ENCODE results near the gene TRAF3IP1. TPM values are rescaled to one million over a fixed set of nuclear protein-coding genes. Genes with fewer than 3 reads are reported as not detected.

TRAF3IP1 gene
- total RNA-seq, 1 donor from 2014 or later = 9.4 TPM

DNA sequence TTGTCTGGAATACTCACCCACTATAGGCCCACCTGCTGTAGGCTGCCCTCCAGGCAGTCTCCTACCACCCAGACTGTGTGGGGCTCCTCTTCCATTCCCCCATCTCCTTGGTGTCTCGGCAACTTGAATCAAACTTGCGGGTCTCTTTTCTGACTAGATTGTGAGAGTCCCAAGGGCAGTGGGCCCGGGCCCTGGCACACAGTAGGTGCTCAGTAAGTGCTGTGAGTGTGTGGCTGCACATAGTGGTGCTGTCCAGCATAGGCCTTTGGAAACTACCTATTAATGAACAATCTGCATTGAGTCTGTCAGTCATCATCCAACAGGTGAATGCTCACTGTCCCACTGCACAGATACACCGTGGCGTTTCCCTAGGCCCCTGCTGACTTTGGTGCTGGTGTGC lies 62.8 kb downstream of the TRAF3IP1 start:
- H3K4me3 ChIP-seq (ENCODE audit: low read depth, low read length) = no peak overlapping the region
- no peaks in the 10 kb centered on the region for H3K27me3 ChIP-seq (ENCODE audit: control insufficient read depth, insufficient read depth, low read length)
- no peaks in the 10 kb centered on the region for H3K36me3 ChIP-seq (ENCODE audit: control insufficient read depth, insufficient read depth, low read length)
- no peak for DNase-seq (ENCODE audit: low read depth)
- TF ChIP-seq, protein P1, sequence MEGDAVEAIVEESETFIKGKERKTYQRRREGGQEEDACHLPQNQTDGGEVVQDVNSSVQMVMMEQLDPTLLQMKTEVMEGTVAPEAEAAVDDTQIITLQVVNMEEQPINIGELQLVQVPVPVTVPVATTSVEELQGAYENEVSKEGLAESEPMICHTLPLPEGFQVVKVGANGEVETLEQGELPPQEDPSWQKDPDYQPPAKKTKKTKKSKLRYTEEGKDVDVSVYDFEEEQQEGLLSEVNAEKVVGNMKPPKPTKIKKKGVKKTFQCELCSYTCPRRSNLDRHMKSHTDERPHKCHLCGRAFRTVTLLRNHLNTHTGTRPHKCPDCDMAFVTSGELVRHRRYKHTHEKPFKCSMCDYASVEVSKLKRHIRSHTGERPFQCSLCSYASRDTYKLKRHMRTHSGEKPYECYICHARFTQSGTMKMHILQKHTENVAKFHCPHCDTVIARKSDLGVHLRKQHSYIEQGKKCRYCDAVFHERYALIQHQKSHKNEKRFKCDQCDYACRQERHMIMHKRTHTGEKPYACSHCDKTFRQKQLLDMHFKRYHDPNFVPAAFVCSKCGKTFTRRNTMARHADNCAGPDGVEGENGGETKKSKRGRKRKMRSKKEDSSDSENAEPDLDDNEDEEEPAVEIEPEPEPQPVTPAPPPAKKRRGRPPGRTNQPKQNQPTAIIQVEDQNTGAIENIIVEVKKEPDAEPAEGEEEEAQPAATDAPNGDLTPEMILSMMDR (IDR thresholded peaks at IDR 0.05; ENCODE audit: insufficient read depth, low read length, poor library complexity, severe bottlenecking) = no peak

DNA sequence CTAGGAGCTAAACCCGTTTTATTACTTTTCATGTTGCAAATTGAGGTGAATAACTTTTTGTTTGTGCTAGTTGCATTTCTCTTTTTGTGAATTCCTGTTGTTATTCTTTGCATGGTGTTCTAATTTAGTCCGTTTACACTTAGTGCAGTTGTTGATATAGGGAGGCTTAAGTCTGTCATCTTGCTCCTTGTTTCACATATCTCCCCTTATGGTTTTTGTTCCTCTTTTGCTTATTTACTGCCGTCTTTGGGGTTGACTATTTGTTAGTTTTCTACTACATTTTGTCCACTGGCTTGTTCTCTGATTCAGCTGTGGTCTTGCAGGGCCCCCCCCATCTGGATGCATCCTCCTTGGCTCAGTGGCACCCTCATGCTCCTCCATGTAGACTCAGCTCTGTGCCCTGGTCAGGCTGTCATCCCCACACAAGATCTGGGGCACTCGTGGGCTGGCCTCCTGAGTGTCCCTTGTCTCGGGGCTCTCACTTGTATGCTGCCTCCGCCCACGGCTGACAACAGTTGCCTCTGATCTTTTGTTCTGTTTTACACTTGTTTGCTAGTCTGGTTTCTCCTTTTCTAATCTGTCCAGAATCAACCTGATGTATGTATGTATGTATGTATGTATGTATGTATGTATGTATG lies 63.5 kb downstream of the TRAF3IP1 start:
- DNase-seq (ENCODE audit: low read depth) = no peak
- Histone ChIP-seq H3K27me3 (ENCODE audit: control insufficient read depth, insufficient read depth, low read length) (no peaks in the 10 kb centered on the region), H3K36me3 (ENCODE audit: control insufficient read depth, insufficient read depth, low read length) (no peaks in the 10 kb centered on the region), H3K4me3 (ENCODE audit: low read depth, low read length) (no peak overlapping the region)
- TF ChIP-seq, protein P1 (IDR thresholded peaks at IDR 0.05; ENCODE audit: insufficient read depth, low read length, poor library complexity, severe bottlenecking) = no peak

DNA sequence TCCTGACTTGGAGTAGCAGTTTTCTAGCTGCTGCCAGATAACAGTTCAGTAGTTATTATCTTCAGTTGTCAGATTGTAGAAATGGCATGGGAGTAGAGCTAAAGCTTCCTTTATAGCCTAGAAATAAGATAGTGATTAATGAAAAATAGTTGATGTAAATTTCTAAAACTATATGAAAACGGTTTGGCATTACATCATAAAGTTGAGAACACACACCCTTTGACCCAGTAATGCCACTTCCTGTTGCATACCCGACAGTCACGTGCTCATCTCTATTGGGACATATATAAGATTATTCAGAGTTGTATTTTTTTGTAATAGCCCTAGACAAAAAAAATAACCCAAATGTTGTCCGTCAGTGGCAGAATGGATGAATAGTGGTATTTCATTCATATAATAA lies 67.0 kb downstream of the TRAF3IP1 start:
- no peak overlapping the region for H3K4me3 ChIP-seq (ENCODE audit: low read depth, low read length)
- TF ChIP-seq, protein P1 (IDR thresholded peaks at IDR 0.05; ENCODE audit: insufficient read depth, low read length, poor library complexity, severe bottlenecking) = no peak
- no peaks in the 10 kb centered on the region for H3K27me3 ChIP-seq (ENCODE audit: control insufficient read depth, insufficient read depth, low read length)

DNA sequence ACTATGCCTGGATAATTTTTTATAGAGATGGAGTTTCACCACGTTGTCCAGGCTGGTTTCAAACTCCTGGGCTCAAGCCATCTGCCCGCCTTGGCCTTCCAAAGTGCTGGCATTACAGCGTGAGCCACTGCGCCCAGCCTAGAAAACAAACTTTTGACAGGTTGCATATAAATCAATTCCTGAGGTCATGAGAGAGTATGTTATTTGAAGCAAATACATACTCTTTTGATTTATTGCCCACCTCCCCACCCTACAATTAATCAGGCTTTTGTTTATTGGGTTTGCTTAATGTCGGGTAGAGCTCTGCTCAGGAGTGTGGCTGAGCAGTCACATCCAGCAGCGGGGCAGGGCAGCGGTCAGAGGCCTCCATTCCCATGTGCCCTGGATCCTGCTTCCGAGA lies 68.5 kb downstream of the TRAF3IP1 start:
- TF ChIP-seq, protein P1 (IDR thresholded peaks at IDR 0.05; ENCODE audit: insufficient read depth, low read length, poor library complexity, severe bottlenecking) = no peak
- no peak for DNase-seq (ENCODE audit: low read depth)
- no peaks in the 10 kb centered on the region for H3K36me3 ChIP-seq (ENCODE audit: control insufficient read depth, insufficient read depth, low read length)
- no peak overlapping the region for H3K4me3 ChIP-seq (ENCODE audit: low read depth, low read length)
- no peaks in the 10 kb centered on the region for H3K27me3 ChIP-seq (ENCODE audit: control insufficient read depth, insufficient read depth, low read length)

More for the DNA sequence above, 67.0 kb downstream of the TRAF3IP1 start:
- DNase-seq (ENCODE audit: low read depth) = no peak
- no peaks in the 10 kb centered on the region for H3K36me3 ChIP-seq (ENCODE audit: control insufficient read depth, insufficient read depth, low read length)

DNA sequence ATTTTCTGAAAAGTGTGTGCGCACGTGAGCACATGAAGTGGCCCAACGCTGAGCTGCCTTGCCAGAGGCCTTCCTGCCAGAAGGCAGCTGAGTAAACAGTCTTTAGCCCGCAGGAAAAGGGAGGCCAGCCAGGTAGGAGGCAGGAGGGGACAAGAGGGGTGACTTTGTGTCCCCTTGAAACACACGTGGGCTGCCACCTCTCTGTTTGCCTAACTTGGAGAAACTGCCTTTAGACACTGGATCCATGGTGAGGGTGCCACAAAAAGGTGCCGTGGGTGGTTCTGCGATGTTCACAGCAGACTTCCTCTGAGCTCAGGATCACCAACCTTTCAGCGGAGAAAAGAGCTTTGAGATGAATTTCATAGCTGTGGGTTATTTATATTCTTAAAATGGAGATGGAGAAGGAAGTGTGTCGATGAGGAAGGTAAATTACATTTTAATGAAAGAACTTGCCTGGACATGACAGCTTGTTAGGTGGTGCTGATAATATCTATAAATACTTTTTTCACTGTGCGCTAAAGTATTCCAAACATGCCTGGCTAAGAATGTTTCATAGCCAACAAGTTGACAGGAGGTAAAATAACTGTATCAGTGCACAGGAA lies 69.8 kb downstream of the TRAF3IP1 start:
- H3K4me3 ChIP-seq (ENCODE audit: low read depth, low read length) = no peak overlapping the region
- no peak for DNase-seq (ENCODE audit: low read depth)
- TF ChIP-seq, protein P1 (IDR thresholded peaks at IDR 0.05; ENCODE audit: insufficient read depth, low read length, poor library complexity, severe bottlenecking) = no peak
- no peaks in the 10 kb centered on the region for H3K36me3 ChIP-seq (ENCODE audit: control insufficient read depth, insufficient read depth, low read length)
- H3K27me3 ChIP-seq (ENCODE audit: control insufficient read depth, insufficient read depth, low read length) = no peaks in the 10 kb centered on the region

All from kidney epithelial cell (primary cell).